Measurements from ENCODE around the gene CORO6.

DNA sequence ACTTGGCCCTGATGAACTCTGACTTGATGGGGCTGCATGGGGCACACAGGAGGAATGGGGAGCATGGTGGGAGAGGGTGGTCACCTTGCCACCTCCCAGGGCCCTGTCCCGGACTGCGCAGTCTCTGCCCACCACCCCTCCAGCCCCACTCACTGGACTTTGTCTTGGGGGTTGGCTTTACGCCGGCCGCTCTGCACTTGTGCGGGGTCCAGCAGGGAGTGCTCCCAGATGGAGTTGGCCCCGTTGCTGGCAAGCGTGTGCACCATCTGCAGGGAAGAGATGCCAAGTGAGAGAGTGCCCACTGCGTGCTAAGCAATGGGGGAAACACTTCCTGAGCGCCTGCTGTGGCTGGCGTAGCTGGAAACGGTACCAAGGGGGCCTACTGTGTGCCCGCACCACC lies 39.9 kb downstream of the CORO6 start:
- TF ChIP-seq, protein P1, sequence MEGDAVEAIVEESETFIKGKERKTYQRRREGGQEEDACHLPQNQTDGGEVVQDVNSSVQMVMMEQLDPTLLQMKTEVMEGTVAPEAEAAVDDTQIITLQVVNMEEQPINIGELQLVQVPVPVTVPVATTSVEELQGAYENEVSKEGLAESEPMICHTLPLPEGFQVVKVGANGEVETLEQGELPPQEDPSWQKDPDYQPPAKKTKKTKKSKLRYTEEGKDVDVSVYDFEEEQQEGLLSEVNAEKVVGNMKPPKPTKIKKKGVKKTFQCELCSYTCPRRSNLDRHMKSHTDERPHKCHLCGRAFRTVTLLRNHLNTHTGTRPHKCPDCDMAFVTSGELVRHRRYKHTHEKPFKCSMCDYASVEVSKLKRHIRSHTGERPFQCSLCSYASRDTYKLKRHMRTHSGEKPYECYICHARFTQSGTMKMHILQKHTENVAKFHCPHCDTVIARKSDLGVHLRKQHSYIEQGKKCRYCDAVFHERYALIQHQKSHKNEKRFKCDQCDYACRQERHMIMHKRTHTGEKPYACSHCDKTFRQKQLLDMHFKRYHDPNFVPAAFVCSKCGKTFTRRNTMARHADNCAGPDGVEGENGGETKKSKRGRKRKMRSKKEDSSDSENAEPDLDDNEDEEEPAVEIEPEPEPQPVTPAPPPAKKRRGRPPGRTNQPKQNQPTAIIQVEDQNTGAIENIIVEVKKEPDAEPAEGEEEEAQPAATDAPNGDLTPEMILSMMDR (IDR thresholded peaks at IDR 0.05; ENCODE audit: low read length), result no peak
- no peak for TF ChIP-seq EZH2 (optimal IDR thresholded peaks at IDR 0.05; ENCODE audit: low read depth, low read length)
- TF ChIP-seq EZH2phosphoT487 (IDR thresholded peaks at IDR 0.05; ENCODE audit: low read length), result no peak
